ENCODE data around the gene STX10.

- peak in 1 of 5 experiments; percentile 42 for TF ChIP-seq CTCF (IDR thresholded peaks at IDR 0.05)
- TF ChIP-seq POLR2A (IDR thresholded peaks at IDR 0.05), result no peak
These were observed 45.5 kb upstream of the STX10 start for GRCh38 chr19:13195678-13196077.

Data from tibial nerve (tissue), 3 donors.